DOHH2 (cell line): ENCODE data around the gene FAM107B.

ENCODE experiments used
- H3F3A ChIP-seq: fragments of 200-600 bp; sonication (generic), shearing (Covaris generic); 2 replicates; pipeline ENCODE4 v1.6.0; 2016; ENCODE audit warnings: antibody characterized with exemption, mild to moderate bottlenecking; ENCODE audit not compliant: control insufficient read depth, insufficient read depth
- H3K27ac ChIP-seq: fragments of 200-600 bp; sonication (generic); 2 replicates; pipeline ENCODE4 v1.5.1; 2014; ENCODE audit warnings: low read depth, mild to moderate bottlenecking, low read length, moderate library complexity
- H3K27me3 ChIP-seq: fragments of 200-600 bp; sonication (generic); 2 replicates; pipeline ENCODE4 v1.6.1; 2014; ENCODE audit warnings: mild to moderate bottlenecking, low read length, mixed read lengths; ENCODE audit not compliant: control insufficient read depth
- H3K36me3 ChIP-seq: fragments of 200-600 bp; sonication (generic); 2 replicates; pipeline ENCODE4 v1.6.1; 2014; ENCODE audit warnings: mild to moderate bottlenecking, low read length, moderate library complexity, mixed read lengths; ENCODE audit not compliant: control insufficient read depth
- H3K4me1 ChIP-seq: fragments of 200-600 bp; sonication (generic); 2 replicates; pipeline ENCODE4 v1.6.1; 2014; ENCODE audit warnings: mild to moderate bottlenecking, low read length, mixed read lengths; ENCODE audit not compliant: control insufficient read depth
- H3K4me2 ChIP-seq: fragments of 200-600 bp; sonication (generic); 2 replicates; pipeline ENCODE4 v1.6.0; 2014; ENCODE audit warnings: mild to moderate bottlenecking, low read length, moderate library complexity
- H3K4me3 ChIP-seq: fragments of 200-600 bp; sonication (generic); 2 replicates; pipeline ENCODE4 v1.5.1; 2014; ENCODE audit warnings: mild to moderate bottlenecking, low read length, mixed read lengths
- H3K79me2 ChIP-seq: fragments of 200-600 bp; sonication (generic); 2 replicates; pipeline ENCODE4 v1.6.1; 2014; ENCODE audit warnings: mild to moderate bottlenecking, low read length, mixed read lengths; ENCODE audit not compliant: control insufficient read depth
- H3K9me2 ChIP-seq: fragments of 200-600 bp; sonication (generic); replicated peaks from 2 replicates; pipeline ENCODE4 v1.6.1; 2014; ENCODE audit warnings: mild to moderate bottlenecking, low read length, mixed read lengths; ENCODE audit not compliant: control insufficient read depth
- H3K9me3 ChIP-seq: fragments of 200-600 bp; sonication (generic); 2 replicates; pipeline ENCODE4 v1.6.1; 2014; ENCODE audit warnings: antibody characterized with exemption, low read length, mixed read lengths; ENCODE audit not compliant: control insufficient read depth, insufficient read depth
- H4K20me1 ChIP-seq: fragments of 200-600 bp; sonication (generic); 2 replicates; pipeline ENCODE4 v1.6.0; 2014; ENCODE audit warnings: low read depth, mild to moderate bottlenecking, antibody characterized with exemption, low read length, moderate library complexity; ENCODE audit not compliant: control insufficient read depth, insufficient read depth
- CTCF ChIP-seq: fragments of 200-600 bp; sonication (generic); IDR thresholded peaks from one replicate; pipeline ENCODE4 v1.5.1; 2014; ENCODE audit warnings: antibody characterized with exemption, mild to moderate bottlenecking, low read depth, low read length; ENCODE audit not compliant: poor library complexity, severe bottlenecking
- EZH2phosphoT487 ChIP-seq: fragments of 200-600 bp; sonication (generic); IDR thresholded peaks from 2 replicates; pipeline ENCODE4 v1.6.1; 2017; ENCODE audit warnings: borderline replicate concordance, mild to moderate bottlenecking, antibody characterized with exemption, low read length, moderate library complexity, mixed read lengths

Gene FAM107B

DNA sequence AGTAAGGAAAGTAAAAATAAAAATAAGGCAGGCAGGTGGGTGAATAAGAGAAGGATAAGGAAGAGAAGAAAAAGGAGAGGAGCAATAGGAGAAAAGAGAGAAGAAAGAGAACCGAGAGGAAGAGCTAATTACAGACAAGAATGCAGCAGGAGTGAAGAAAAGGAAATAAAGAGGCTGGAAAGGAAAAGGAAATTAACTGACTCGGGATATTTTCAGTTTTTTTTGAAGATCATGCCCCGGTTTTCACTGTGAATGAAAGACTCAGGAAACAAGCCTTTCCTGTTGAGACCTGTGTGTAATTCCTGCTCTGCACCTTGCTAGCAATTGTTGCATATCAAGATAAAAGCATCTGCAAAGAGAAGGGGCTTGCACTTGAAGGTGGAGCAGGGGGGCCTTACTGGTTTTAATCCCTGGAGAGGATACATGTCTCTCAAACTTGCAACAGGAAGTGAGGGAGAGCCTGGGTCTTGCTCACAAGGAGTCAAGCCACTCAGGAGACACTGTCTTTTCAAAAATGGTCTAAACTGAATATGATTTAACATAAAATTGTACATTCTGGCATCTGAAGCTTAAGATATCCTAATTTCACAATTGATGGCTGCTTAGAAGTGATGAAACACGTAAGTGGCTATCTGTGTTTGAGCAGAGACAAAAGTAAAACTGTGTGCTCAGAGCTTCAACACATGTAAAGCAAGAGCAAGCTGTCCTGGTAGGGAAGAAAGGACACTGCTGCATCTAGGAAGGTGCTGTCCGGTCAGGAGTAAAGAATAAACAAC, 157.6 kb downstream of the FAM107B start:
- Histone ChIP-seq H3K27me3 (no peaks in the 10 kb centered on the region), H3F3A (peaks cover 9% of the 10 kb centered on the region), H3K27ac (peak overlapping the region; percentile 63), H3K36me3 (no peaks in the 10 kb centered on the region), H3K4me2 (peak overlapping the region; percentile 69), H3K4me1 (peaks cover 56% of the 10 kb centered on the region), H4K20me1 (no peaks in the 10 kb centered on the region), H3K9me2 (no peaks in the 10 kb centered on the region), H3K79me2 (no peaks in the 10 kb centered on the region), H3K4me3 (peak overlapping the region; percentile 51), H3K9me3 (no peaks in the 10 kb centered on the region)
- TF ChIP-seq EZH2phosphoT487 (no peak), CTCF (no peak)

GRCh38 chr10:14616465-14616864, 158.2 kb downstream of the FAM107B start:
- H3K4me2 ChIP-seq, result peak overlapping the region; percentile 69
- H3K27ac ChIP-seq, result peak overlapping the region; percentile 63
- TF ChIP-seq EZH2phosphoT487 (no peak), CTCF (no peak)

DNA sequence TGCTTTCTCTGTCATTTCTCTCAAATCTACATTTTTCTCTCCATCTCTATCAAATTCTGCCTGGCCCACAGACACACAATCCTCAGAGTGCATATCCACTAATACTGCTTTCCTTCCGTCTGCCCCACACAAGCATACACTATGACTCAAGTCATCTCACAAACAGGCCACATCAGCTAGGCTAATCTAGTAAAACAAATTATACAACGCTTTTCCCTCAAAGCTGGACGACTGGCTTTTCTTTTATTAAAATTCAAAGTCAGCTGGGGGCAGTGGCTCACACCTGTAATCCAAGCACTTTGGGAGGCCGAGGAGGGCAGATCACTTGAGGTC, 161.1 kb downstream of the FAM107B start:
- Histone ChIP-seq H3K4me1 (peaks cover 72% of the 10 kb centered on the region), H3K4me3 (no peak overlapping the region), H3F3A (peaks cover 8% of the 10 kb centered on the region), H4K20me1 (no peaks in the 10 kb centered on the region), H3K4me2 (no peak overlapping the region), H3K36me3 (no peaks in the 10 kb centered on the region), H3K79me2 (no peaks in the 10 kb centered on the region), H3K27ac (no peak overlapping the region), H3K9me3 (no peaks in the 10 kb centered on the region), H3K27me3 (no peaks in the 10 kb centered on the region), H3K9me2 (no peaks in the 10 kb centered on the region)
- TF ChIP-seq EZH2phosphoT487, result no peak
- no peak for TF ChIP-seq CTCF

More at GRCh38 chr10:14616465-14616864, 158.2 kb downstream of the FAM107B start:
- Histone ChIP-seq H3K9me3 (no peaks in the 10 kb centered on the region), H3F3A (peaks cover 12% of the 10 kb centered on the region), H3K4me3 (peak overlapping the region; percentile 51), H4K20me1 (no peaks in the 10 kb centered on the region), H3K27me3 (no peaks in the 10 kb centered on the region), H3K36me3 (no peaks in the 10 kb centered on the region), H3K4me1 (peaks cover 51% of the 10 kb centered on the region), H3K9me2 (no peaks in the 10 kb centered on the region), H3K79me2 (no peaks in the 10 kb centered on the region)
